Measurements from ENCODE around the gene HOXA9.

The HOXA9 gene

DNA sequence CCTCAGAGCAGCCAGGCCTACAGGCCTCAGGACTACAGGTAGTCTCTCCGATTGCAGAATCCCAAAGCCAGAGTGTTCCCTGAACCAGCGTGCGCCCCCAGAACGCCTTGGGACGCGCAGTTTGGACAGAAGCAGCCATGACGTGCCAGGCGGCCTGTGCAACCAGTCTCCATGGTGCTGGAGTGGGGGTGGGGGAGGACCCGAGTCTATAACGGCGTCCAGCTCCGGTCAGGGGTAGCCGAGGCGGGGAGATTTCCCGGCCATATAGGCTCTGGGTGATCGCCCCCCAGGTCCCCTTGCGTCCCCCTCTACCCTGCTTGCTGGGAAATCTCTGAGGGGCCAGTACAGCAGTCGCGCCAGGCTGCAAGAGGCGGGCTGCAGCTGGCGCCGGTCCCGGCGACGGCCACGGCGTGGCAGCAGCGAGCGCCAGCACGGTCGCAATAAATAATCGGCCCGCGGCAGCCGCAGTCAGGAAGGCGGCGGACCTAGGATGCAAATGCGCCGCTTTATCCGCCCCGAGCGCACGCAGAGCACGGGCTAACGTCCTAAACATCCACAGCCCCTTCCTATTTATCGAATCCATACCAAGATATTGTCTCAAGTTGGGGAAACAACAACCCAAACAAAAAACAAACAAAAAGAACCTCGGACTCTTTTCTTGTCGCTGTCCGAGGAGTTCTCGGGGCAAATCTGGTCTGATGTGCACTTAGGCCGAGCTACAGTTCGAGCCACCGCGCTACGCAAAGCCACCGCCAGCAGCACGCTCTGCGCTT is 14.6 kb downstream of the HOXA9 start:
- H3K4me3 ChIP-seq (ENCODE audit: low read length): peak overlapping the region; percentile 43
- H3K27me3 ChIP-seq (ENCODE audit: insufficient read depth, low read length): peaks cover 96% of the 10 kb centered on the region
- H3K4me1 ChIP-seq (ENCODE audit: insufficient read depth, low read length): peaks cover 10% of the 10 kb centered on the region
- no peaks in the 10 kb centered on the region for H3K36me3 ChIP-seq (ENCODE audit: insufficient read depth, low read length)
- peaks cover 8% of the 10 kb centered on the region for H3K9me3 ChIP-seq (ENCODE audit: low read length)
- peak overlapping the region; percentile 34 for H2AFZ ChIP-seq (ENCODE audit: low read depth, low read length)

GRCh38 chr7:27149842-27150567 is 15.3 kb downstream of the HOXA9 start:
- H3K36me3 ChIP-seq (ENCODE audit: insufficient read depth, low read length): no peaks in the 10 kb centered on the region
- peaks cover 10% of the 10 kb centered on the region for H3K4me1 ChIP-seq (ENCODE audit: insufficient read depth, low read length)
- peaks cover 8% of the 10 kb centered on the region for H3K9me3 ChIP-seq (ENCODE audit: low read length)
- peaks cover 96% of the 10 kb centered on the region for H3K27me3 ChIP-seq (ENCODE audit: insufficient read depth, low read length)
- no peak overlapping the region for H2AFZ ChIP-seq (ENCODE audit: low read depth, low read length)
- H3K4me3 ChIP-seq (ENCODE audit: low read length): peak overlapping the region; percentile 43

DNA sequence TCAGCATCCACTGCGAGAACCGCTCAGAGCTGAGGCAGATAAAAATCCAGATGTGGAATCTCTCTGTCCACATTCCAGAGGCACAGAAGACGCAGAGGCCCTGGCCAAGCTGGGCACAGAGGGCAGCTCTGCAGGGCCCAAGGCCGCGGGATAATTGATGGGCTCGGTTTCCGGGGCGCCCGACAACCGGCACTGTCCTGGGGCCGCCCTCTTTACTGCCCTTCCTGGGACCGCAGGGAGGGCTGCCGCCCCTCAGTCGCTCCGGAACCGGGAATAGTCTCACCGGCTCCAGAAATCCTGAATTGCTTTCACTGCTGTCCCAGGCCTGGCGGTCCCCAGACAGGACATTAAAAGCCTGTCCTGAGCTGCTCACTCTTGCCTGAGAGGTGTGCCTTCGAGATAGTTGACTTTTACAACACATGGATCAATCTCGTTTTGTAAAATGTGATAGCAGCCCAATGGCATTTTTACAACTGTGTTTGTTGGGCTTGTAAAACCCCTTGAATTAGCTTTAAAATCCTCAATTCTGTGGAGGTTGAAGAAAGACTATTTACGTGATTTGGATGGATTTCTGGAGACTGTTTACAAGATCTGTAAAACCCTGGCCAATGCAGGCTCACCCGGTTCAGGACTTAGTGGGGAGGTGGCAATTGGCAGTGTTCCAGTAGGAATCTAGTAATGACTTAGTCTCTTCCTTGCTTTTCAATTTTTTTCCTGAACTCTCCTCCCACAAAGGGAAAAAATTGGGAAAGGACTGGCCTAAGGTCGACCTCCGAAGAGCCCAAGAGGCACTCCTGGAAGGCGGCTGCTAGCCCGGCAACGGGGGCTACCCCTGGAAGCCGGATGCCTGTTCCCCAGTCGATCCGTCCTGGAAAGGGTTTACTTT is 16.3 kb downstream of the HOXA9 start:
- no peak overlapping the region for H3K4me3 ChIP-seq (ENCODE audit: low read length)

GRCh38 chr7:27148031-27148755 is 17.1 kb downstream of the HOXA9 start:
- Histone ChIP-seq H3K4me3 (ENCODE audit: low read length) (no peak overlapping the region), H3K4me1 (ENCODE audit: insufficient read depth, low read length) (peaks cover 14% of the 10 kb centered on the region), H3K27me3 (ENCODE audit: insufficient read depth, low read length) (peaks cover 96% of the 10 kb centered on the region)

More for the DNA sequence above, 16.3 kb downstream of the HOXA9 start:
- H3K4me1 ChIP-seq (ENCODE audit: insufficient read depth, low read length): peaks cover 10% of the 10 kb centered on the region
- H3K36me3 ChIP-seq (ENCODE audit: insufficient read depth, low read length): no peaks in the 10 kb centered on the region
- peaks cover 3% of the 10 kb centered on the region for H3K9me3 ChIP-seq (ENCODE audit: low read length)
- peaks cover 96% of the 10 kb centered on the region for H3K27me3 ChIP-seq (ENCODE audit: insufficient read depth, low read length)
- no peak overlapping the region for H2AFZ ChIP-seq (ENCODE audit: low read depth, low read length)

GRCh38 chr7:27147199-27148030 is 17.9 kb downstream of the HOXA9 start, which contains the start of gene HOXA6:
HOXA6 (minus strand) TSS chr7:27147774; CDS start chr7:27147749, 25 bp downstream.
- Histone ChIP-seq H3K27me3 (ENCODE audit: insufficient read depth, low read length) (peaks cover 96% of the 10 kb centered on the region), H3K36me3 (ENCODE audit: insufficient read depth, low read length) (no peaks in the 10 kb centered on the region), H3K9me3 (ENCODE audit: low read length) (peaks cover 3% of the 10 kb centered on the region), H3K4me1 (ENCODE audit: insufficient read depth, low read length) (peaks cover 21% of the 10 kb centered on the region), H2AFZ (ENCODE audit: low read depth, low read length) (no peak within 1 kb of the TSS), H3K4me3 (ENCODE audit: low read length) (no peak within 1 kb of the TSS)

More at GRCh38 chr7:27148031-27148755, 17.1 kb downstream of the HOXA9 start:
- H3K9me3 ChIP-seq (ENCODE audit: low read length): peaks cover 3% of the 10 kb centered on the region
- no peaks in the 10 kb centered on the region for H3K36me3 ChIP-seq (ENCODE audit: insufficient read depth, low read length)
- H2AFZ ChIP-seq (ENCODE audit: low read depth, low read length): no peak overlapping the region

DNA sequence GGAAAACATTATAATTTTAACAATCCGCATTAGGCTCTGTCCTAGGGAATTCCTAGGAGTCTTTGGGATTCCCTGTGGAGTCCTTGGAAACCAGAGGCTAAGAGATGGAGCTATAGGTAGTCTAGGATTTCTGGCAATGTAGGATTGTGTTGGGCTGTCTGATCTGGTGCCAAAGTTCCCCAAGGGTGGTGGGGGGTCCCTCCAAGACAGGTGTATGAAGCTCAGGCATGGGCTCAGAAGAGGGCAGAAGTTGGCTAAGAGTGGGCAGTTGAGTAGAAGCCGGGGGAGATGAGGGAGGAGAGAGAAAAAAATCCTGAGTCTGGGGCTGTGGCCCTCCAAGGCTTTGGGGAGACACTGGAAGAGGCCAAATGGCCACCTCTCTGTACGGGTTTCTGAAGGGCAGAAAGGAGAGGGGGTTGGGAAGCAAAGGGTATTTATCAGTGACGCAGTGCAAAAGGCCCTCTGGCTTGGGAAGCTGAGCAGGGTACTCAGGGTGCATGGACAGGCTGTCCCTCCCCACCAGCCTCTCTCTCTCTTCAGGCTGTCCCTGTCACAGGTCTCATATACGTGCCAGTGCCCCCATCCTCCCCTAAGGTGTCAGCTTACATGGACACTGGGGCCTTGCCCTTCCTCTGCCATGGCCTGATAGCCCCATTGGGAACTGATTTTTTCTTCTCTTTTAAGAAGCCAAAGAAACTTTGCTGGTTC is 18.7 kb downstream of the HOXA9 start:
- Histone ChIP-seq H2AFZ (ENCODE audit: low read depth, low read length) (no peak overlapping the region), H3K4me1 (ENCODE audit: insufficient read depth, low read length) (peaks cover 21% of the 10 kb centered on the region), H3K27me3 (ENCODE audit: insufficient read depth, low read length) (peaks cover 96% of the 10 kb centered on the region), H3K9me3 (ENCODE audit: low read length) (peaks cover 3% of the 10 kb centered on the region), H3K4me3 (ENCODE audit: low read length) (no peak overlapping the region), H3K36me3 (ENCODE audit: insufficient read depth, low read length) (no peaks in the 10 kb centered on the region)

DNA sequence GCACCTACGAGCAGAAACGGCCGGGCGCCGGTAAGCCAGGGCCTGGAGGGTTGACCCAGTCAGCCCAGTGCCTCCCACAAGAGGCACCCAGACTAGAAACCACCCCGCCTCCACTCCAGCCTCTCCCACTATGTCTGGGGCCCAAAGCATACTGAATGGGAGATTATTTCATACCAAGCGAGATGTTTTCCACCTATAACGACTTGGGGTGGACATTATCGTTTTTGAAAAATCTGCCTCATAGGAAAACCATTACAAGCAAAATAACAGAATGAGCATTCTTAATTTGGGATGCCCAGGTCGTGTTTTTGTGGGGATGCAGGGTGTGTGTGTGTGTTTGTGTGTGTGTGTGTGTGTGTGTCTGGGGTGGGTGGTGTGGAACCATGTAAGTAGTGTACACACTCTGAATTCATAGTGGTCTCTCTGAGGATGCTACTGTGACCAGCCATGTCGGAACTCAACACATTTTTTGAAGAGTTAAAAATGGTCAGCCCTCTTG is 19.4 kb downstream of the HOXA9 start:
- peaks cover 14% of the 10 kb centered on the region for H3K4me1 ChIP-seq (ENCODE audit: insufficient read depth, low read length)
- H2AFZ ChIP-seq (ENCODE audit: low read depth, low read length): no peak overlapping the region
- H3K4me3 ChIP-seq (ENCODE audit: low read length): no peak overlapping the region
- H3K9me3 ChIP-seq (ENCODE audit: low read length): peaks cover 6% of the 10 kb centered on the region
- no peaks in the 10 kb centered on the region for H3K36me3 ChIP-seq (ENCODE audit: insufficient read depth, low read length)
- peaks cover 97% of the 10 kb centered on the region for H3K27me3 ChIP-seq (ENCODE audit: insufficient read depth, low read length)

DNA sequence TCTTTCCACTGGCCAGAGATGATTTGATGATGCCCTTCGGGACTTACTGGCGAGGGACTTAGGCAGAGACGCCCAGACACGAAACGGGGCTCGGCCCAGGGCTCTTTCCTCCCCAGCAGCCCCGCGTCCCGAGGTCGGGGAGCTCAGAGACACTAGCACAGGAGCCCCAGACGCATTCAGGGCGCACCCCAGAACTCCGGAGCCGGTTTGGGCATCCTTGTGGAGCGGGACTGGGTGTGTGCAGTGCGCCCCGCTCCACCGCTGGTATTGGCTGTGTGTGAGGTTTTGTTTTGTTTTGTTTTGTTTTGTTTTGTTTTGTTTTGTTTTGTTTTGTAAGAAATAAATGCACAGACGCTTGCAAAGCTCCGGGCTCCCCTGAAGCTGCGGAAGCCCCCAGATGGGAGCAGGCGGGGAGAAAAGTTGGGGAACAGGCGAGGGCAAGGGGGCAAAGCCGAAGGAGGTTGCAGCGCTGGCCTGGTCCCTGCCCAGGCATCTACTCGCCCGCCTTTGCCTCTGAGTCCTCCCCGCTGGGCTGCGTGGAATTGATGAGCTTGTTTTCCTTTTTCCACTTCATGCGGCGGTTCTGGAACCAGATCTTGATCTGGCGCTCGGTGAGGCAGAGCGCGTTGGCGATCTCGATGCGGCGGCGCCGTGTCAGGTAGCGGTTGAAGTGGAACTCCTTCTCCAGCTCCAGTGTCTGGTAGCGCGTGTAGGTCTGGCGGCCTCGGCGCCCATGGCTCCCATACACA is 20.0 kb downstream of the HOXA9 start:
- no peak overlapping the region for H3K4me3 ChIP-seq (ENCODE audit: low read length)
- peaks cover 11% of the 10 kb centered on the region for H3K4me1 ChIP-seq (ENCODE audit: insufficient read depth, low read length)
- no peak overlapping the region for H2AFZ ChIP-seq (ENCODE audit: low read depth, low read length)
- H3K27me3 ChIP-seq (ENCODE audit: insufficient read depth, low read length): peaks cover 99% of the 10 kb centered on the region
- no peaks in the 10 kb centered on the region for H3K36me3 ChIP-seq (ENCODE audit: insufficient read depth, low read length)
- H3K9me3 ChIP-seq (ENCODE audit: low read length): peaks cover 6% of the 10 kb centered on the region

- Histone ChIP-seq H3K4me3 (ENCODE audit: low read length) (no peak overlapping the region), H2AFZ (ENCODE audit: low read depth, low read length) (no peak overlapping the region), H3K27me3 (ENCODE audit: insufficient read depth, low read length) (peaks cover 99% of the 10 kb centered on the region), H3K36me3 (ENCODE audit: insufficient read depth, low read length) (no peaks in the 10 kb centered on the region), H3K9me3 (ENCODE audit: low read length) (peaks cover 6% of the 10 kb centered on the region), H3K4me1 (ENCODE audit: insufficient read depth, low read length) (peaks cover 12% of the 10 kb centered on the region)
These were observed 20.6 kb downstream of the HOXA9 start for GRCh38 chr7:27144781-27145164.

DNA sequence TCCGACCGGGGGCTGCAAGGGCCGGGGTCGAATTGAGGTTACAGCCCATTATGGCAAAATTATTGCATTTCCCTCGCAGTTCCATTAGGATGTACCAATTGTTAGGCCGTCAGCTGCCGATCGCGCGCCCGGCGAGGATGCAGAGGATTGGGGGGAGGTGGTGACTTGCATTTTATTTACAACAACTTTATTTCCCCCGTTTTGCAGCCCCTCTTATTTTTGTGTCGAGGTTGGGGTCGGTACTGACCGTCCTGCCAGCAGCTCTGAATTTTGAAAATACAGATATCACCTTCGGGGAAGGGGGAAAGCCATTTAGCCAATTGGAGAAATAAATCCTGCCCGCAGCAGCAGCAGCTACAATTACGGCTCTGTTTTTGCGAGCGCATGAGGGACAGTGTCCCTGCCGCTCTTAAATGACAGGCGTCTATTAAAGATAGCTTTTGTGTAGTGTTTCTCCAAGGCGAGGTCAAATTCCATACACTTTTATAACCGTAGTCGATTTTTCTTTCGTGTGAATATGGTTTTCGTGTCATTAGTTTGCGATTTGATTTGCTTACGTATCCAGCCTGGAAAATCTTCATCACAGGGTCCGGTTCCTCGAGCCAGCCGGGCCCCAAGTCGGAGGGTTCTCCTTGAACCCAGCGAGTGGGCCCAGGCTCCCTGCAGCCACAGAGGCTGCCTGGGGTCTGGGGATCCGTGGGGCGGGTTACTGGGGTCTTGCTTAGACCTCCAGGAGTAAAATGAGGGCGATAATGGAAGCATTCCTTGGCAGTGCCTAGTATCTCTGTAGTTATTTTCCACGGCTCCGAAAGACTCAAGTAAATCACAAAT is 21.2 kb downstream of the HOXA9 start:
- no peak overlapping the region for H2AFZ ChIP-seq (ENCODE audit: low read depth, low read length)
- peaks cover 99% of the 10 kb centered on the region for H3K27me3 ChIP-seq (ENCODE audit: insufficient read depth, low read length)
- H3K4me1 ChIP-seq (ENCODE audit: insufficient read depth, low read length): peaks cover 13% of the 10 kb centered on the region
- no peaks in the 10 kb centered on the region for H3K36me3 ChIP-seq (ENCODE audit: insufficient read depth, low read length)
- peaks cover 6% of the 10 kb centered on the region for H3K9me3 ChIP-seq (ENCODE audit: low read length)
- no peak overlapping the region for H3K4me3 ChIP-seq (ENCODE audit: low read length)

Measured in neuron (in vitro differentiated cells).